Hepatocyte (in vitro differentiated cells): ENCODE results near the gene RIMBP3C. TPM values are rescaled to one million over a fixed set of nuclear protein-coding genes. Genes with fewer than 3 reads are reported as not detected.

Experiments
- DNase-seq: peaks from one replicate; pipeline ENCODE4 v3.0.0-alpha.2; 2016; ENCODE audit warnings: low spot score
- H2AFZ ChIP-seq: fragments of 200-600 bp; sonication (generic); 2 replicates; pipeline ENCODE4 v1.6.0; 2016; ENCODE audit warnings: antibody characterized with exemption, mild to moderate bottlenecking
- H3K27ac ChIP-seq: fragments of 200-600 bp; sonication (generic); 2 replicates; pipeline ENCODE4 v1.5.1; 2016; ENCODE audit warnings: mild to moderate bottlenecking
- H3K27me3 ChIP-seq: fragments of 200-600 bp; sonication (generic); 2 replicates; pipeline ENCODE4 v1.6.1; 2016
- H3K36me3 ChIP-seq: fragments of 200-600 bp; sonication (generic); replicated peaks from 2 replicates; pipeline ENCODE4 v1.5.1; 2016; ENCODE audit warnings: low read depth; ENCODE audit not compliant: insufficient read depth
- H3K4me1 ChIP-seq: fragments of 200-600 bp; sonication (generic); 2 replicates; pipeline ENCODE4 v1.5.1; 2016; ENCODE audit warnings: mild to moderate bottlenecking, moderate library complexity; ENCODE audit not compliant: insufficient read depth
- H3K4me2 ChIP-seq: fragments of 200-600 bp; sonication (generic); 2 replicates; pipeline ENCODE4 v1.6.0; 2016
- H3K4me3 ChIP-seq: fragments of 200-600 bp; sonication (generic); 2 replicates; pipeline ENCODE4 v1.5.1; 2016; ENCODE audit warnings: mild to moderate bottlenecking
- H3K79me2 ChIP-seq: fragments of 200-600 bp; sonication (generic); 2 replicates; pipeline ENCODE4 v1.6.0; 2017; ENCODE audit warnings: mild to moderate bottlenecking
- H3K9me2 ChIP-seq: fragments of 200-600 bp; sonication (generic); replicated peaks from 2 replicates; pipeline ENCODE4 v1.6.0; 2017; ENCODE audit warnings: mild to moderate bottlenecking; ENCODE audit not compliant: insufficient read depth
- H3K9me3 ChIP-seq: fragments of 200-600 bp; sonication (generic); 2 replicates; pipeline ENCODE4 v1.5.1; 2016; ENCODE audit warnings: low read depth, mild to moderate bottlenecking
- H4K20me1 ChIP-seq: fragments of 200-600 bp; sonication (generic); 2 replicates; pipeline ENCODE4 v1.6.0; 2016; ENCODE audit warnings: mild to moderate bottlenecking; ENCODE audit not compliant: insufficient read depth, poor library complexity, severe bottlenecking
- EZH2 ChIP-seq: fragments of 200-600 bp; sonication (generic); IDR thresholded peaks from 2 replicates; pipeline ENCODE4 v1.6.1; 2016; ENCODE audit warnings: antibody characterized with exemption, mild to moderate bottlenecking, borderline replicate concordance
- EZH2phosphoT487 ChIP-seq: fragments of 200-600 bp; sonication (generic); IDR thresholded peaks from one replicate; pipeline ENCODE4 v1.6.1; 2018; ENCODE audit warnings: antibody characterized with exemption, mild to moderate bottlenecking, low read depth, moderate library complexity; ENCODE audit not compliant: unreplicated experiment, severe bottlenecking
- WGBS: methylation state at CpG from one replicate; pipeline ENCODE4 v1.1.6; 2016; ENCODE audit warnings: low lambda C conversion rate; ENCODE audit errors: missing lambda C conversion rate; 5-methylcytosine and 5-hydroxymethylcytosine counted together
- polyA plus RNA-seq: library from polyadenylated mRNA; unstranded; fragments of >200 nt; fragmentation: Nextera tagmentation; extraction: Ambion mirVana; gene quantifications from 2 replicates; pipeline ENCODE4 v1.2.1, GENCODE V29; 2016
- total RNA-seq: library from RNA; depleted of rRNA; stranded (reverse); fragments of >200 nt; gene quantifications from 2 replicates; pipeline ENCODE4 v1.2.3, GENCODE V29; 2014
- TF ChIP-seq, protein P1 (sequence below): fragments of 200-600 bp; sonication (generic); IDR thresholded peaks from 2 replicates; pipeline ENCODE4 v1.5.1; 2016; ENCODE audit warnings: antibody characterized with exemption, mild to moderate bottlenecking; ENCODE audit not compliant: poor library complexity

Gene RIMBP3C
- total and polyA plus RNA-seq, 2 experiments from 2014 or later = 0.30 TPM; not detected in 1

GRCh38 chr22:21579474-21579851 is 28.2 kb upstream of the RIMBP3C start:
- Histone ChIP-seq H3K9me3 (no peaks in the 10 kb centered on the region), H3K4me1 (peaks cover 25% of the 10 kb centered on the region), H3K27me3 (no peaks in the 10 kb centered on the region), H3K36me3 (no peaks in the 10 kb centered on the region), H4K20me1 (peaks cover 99% of the 10 kb centered on the region), H3K79me2 (peaks cover 100% of the 10 kb centered on the region), H3K27ac (no peak overlapping the region), H3K4me3 (no peak overlapping the region), H3K4me2 (no peak overlapping the region), H3K9me2 (no peaks in the 10 kb centered on the region), H2AFZ (no peak overlapping the region)
- no peak for DNase-seq
- WGBS = 80% methylated on average over 6 of the region's 6 CpGs
- TF ChIP-seq EZH2 (no peak), EZH2phosphoT487 (no peak)
- TF ChIP-seq, protein P1, sequence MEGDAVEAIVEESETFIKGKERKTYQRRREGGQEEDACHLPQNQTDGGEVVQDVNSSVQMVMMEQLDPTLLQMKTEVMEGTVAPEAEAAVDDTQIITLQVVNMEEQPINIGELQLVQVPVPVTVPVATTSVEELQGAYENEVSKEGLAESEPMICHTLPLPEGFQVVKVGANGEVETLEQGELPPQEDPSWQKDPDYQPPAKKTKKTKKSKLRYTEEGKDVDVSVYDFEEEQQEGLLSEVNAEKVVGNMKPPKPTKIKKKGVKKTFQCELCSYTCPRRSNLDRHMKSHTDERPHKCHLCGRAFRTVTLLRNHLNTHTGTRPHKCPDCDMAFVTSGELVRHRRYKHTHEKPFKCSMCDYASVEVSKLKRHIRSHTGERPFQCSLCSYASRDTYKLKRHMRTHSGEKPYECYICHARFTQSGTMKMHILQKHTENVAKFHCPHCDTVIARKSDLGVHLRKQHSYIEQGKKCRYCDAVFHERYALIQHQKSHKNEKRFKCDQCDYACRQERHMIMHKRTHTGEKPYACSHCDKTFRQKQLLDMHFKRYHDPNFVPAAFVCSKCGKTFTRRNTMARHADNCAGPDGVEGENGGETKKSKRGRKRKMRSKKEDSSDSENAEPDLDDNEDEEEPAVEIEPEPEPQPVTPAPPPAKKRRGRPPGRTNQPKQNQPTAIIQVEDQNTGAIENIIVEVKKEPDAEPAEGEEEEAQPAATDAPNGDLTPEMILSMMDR = no peak

DNA sequence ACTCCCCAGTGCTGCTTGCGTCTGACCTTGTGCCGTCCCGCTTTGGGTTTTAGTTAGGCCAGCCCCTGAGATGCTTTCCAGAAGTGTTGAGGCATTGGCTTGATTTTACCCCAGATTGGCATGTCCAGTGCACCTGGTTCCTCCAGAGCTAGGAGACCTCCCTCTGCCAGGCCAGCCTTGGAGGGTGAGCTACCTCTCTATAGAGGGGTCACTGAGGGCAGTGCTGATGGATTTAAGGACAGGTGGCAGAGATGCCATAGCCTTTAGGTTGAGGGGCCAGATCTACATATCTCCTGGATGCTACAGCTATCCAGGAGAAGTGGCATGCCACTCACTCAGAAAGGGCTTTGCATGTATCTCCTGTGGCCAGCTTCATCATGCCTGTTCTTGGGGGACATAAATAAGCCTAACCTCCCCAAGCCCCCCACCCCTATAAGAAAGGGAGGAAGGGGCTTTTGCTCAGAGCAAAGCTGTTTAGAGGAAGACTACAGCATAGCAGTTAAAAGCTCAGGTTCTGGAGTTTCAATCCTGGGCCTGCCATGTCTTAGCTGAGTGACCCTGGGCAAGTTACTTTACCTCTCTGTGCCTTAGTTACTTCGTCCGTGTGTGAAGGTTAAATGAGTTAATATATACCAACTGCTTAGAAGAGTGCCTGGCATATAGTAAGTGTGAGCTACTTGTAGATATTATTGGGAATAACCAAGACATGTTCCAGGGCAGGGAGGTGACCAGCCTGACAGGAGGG is 22.7 kb upstream of the RIMBP3C start:
- TF ChIP-seq EZH2 (no peak), EZH2phosphoT487 (no peak)
- TF ChIP-seq, protein P1 = no peak
- no peaks in the 10 kb centered on the region for H3K36me3 ChIP-seq
- H3K27ac ChIP-seq = peak overlapping the region; percentile 52
- peaks cover 99% of the 10 kb centered on the region for H4K20me1 ChIP-seq
- peak overlapping the region; percentile 69 for H3K4me2 ChIP-seq
- H3K27me3 ChIP-seq = no peaks in the 10 kb centered on the region
- no peak overlapping the region for H3K4me3 ChIP-seq
- peaks cover 65% of the 10 kb centered on the region for H3K4me1 ChIP-seq
- DNase-seq = no peak
- no peaks in the 10 kb centered on the region for H3K9me3 ChIP-seq
- no peak overlapping the region for H2AFZ ChIP-seq
- 91% methylated on average over 5 of the region's 5 CpGs for WGBS
- H3K9me2 ChIP-seq = no peaks in the 10 kb centered on the region
- peaks cover 100% of the 10 kb centered on the region for H3K79me2 ChIP-seq

DNA sequence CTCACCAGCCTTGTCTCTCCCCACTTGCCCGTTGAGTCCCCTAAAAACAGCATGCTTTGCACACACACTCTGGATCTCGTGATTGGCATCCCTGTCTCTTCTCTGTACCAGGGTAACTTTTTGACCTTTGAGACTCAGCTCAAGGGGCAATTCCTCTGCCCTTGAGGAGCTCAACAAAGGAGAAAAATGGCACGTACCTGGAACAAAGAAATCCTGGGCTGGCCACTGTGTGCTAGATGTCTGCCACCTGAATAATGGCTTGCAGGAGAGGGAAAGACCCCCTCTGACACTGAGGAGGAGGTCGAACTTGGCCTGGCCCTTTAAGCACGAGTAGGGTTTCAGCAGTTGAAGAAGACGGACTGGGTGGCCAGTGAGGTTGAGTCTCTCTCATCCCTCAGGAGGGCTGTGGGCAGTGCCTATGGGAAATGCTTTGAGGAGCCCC is 22.1 kb upstream of the RIMBP3C start:
- Histone ChIP-seq H2AFZ (no peak overlapping the region), H3K9me2 (no peaks in the 10 kb centered on the region), H3K9me3 (no peaks in the 10 kb centered on the region), H3K79me2 (peaks cover 100% of the 10 kb centered on the region), H3K36me3 (no peaks in the 10 kb centered on the region), H3K27me3 (no peaks in the 10 kb centered on the region), H3K4me3 (no peak overlapping the region), H3K27ac (peak overlapping the region; percentile 52), H3K4me1 (peaks cover 61% of the 10 kb centered on the region), H3K4me2 (peak overlapping the region; percentile 69), H4K20me1 (peaks cover 97% of the 10 kb centered on the region)
- 78% methylated on average over 6 of the region's 6 CpGs for WGBS
- no peak for DNase-seq
- TF ChIP-seq EZH2 (no peak), EZH2phosphoT487 (no peak)
- TF ChIP-seq, protein P1 = no peak
